GM12872 (cell line): ENCODE data around the gene ANKS1A.

Source experiments
- TF ChIP-seq, protein P1 (sequence below): IDR thresholded peaks from 3 replicates; pipeline ENCODE4 v1.5.1; 2011; ENCODE audit warnings: low read depth, mild to moderate bottlenecking, low read length, moderate library complexity; ENCODE audit not compliant: insufficient read depth

Gene ANKS1A

DNA sequence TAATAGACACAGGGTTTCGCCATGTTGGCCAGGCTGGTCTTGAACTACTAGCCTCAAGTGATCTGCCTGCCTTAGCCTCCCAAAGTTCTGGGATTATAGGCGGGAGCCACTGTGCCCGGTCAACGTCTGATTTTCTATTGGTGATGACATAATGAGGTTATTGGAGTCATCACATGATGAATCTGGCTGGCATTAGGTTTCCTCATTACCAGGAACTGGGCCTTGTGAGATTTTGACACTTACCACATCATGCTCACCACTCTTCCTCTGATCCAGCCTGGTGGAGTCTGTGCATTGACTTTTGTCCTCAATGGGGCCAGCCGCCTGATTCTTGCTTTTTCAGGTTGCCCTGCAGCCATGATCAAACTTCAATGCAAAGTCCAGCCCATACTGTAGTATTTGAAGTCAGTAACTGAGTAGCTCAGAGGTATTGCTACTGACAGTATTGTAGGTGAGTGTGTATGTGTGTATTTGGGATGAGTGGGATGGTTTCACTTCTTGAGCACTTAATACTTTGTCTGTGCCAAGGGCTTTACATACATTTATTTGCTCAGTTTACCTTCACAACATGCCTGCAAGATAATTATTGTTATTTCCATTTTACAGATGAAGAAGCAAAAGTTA lies 16.0 kb downstream of the ANKS1A start:
- TF ChIP-seq, protein P1, sequence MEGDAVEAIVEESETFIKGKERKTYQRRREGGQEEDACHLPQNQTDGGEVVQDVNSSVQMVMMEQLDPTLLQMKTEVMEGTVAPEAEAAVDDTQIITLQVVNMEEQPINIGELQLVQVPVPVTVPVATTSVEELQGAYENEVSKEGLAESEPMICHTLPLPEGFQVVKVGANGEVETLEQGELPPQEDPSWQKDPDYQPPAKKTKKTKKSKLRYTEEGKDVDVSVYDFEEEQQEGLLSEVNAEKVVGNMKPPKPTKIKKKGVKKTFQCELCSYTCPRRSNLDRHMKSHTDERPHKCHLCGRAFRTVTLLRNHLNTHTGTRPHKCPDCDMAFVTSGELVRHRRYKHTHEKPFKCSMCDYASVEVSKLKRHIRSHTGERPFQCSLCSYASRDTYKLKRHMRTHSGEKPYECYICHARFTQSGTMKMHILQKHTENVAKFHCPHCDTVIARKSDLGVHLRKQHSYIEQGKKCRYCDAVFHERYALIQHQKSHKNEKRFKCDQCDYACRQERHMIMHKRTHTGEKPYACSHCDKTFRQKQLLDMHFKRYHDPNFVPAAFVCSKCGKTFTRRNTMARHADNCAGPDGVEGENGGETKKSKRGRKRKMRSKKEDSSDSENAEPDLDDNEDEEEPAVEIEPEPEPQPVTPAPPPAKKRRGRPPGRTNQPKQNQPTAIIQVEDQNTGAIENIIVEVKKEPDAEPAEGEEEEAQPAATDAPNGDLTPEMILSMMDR: no peak

DNA sequence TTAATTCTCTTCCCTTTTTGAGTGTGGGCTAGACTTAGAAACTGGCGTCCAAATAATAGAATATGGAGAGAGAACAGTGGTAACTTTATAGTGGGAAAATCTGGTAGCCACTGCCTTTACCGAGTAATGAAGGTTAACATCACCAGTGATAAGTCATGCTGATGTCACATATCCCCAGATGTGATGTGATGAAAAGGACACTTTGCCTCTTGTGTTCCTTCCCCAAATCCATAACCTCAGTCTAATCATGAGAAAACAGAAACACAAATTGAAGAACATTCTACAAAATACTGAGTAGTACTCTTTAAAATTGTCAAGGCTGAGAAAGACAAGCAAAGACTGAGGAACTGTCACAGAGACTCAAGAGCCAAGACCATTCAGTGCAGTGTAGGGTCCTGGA lies 17.8 kb downstream of the ANKS1A start:
- TF ChIP-seq, protein P1: no peak

DNA sequence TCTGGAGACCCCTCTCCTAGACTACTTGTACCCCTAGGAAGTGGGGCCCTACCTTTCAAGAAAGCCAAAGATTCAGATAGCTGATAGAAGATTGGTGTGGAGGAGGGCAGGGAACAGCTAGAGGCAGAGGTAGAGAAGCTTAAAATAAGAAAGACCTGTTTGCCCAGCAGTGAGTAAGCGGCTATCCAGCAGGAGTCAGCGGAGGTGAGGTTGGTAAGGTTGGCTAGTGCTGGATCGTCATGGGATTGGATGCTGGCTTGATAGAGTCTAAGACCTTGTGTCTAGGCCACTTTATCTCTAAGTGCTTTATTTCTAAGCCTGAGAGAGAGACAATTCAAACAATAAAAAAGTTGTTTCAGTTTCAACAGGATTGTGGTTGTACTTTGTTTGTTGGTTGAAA lies 19.1 kb downstream of the ANKS1A start:
- TF ChIP-seq, protein P1: no peak

DNA sequence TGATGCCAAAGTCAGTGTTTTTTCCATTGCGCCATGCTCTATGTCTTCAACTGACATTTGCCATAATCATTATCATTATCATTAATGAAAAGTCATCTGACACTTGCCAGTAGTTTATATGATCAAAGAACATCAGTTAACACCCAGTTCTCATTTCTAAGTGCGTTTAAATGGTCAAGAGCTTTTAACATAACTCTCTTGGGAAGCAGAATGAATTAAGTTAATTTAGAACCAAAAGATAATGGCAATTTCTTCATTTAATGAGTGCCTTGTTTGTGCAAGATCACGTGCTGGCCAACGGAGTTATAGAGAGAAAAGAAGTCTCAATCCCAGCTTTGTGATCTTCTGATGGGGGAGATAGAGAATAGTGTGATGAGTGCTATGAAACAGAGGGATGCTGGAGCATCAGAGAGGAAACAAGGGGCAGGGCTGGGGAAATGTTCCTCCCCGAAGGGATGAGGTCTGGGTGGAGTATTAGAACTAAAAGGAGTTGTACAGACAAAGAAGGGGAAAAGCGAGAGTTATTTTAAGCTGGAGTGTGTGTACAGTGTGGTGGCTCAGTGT lies 20.3 kb downstream of the ANKS1A start:
- TF ChIP-seq, protein P1: no peak

- TF ChIP-seq, protein P1: no peak
Measured at GRCh38 chr6:34911822-34912221, 22.8 kb downstream of the ANKS1A start.

DNA sequence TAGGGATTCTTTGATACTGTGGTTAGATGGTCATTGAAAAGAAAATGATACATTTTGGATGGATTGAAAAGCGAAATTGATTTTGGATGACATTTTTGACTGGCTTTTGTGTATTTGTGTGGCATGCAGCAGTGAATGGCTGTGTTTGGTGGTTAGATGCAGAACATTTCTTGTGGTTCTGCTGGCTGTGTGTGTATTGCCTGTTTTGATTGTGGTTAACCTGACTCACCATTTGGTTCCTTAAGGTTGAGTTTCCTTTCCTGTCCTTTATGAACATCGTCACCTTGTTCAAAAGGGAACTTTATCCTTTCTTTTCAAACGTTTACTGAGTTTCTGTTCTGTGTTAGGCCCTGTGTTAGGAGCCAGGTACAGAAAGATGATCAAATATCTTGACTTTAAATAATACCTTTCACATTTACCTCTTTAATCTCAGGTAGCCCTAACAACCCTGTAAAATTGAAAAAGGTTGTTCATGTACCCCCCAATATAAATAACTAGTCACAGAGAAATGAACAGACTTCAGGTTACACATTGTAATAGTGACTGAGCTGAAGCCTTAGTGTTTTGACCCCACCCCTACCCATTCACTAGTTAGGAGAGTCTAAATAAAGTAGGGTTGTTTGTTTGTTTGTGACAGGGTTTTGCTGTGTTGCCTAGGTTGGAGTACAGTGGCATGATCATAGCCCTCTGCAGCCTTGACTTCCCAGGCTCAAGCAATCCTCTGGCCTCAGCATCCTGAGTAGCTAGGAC lies 23.8 kb downstream of the ANKS1A start:
- TF ChIP-seq, protein P1: no peak

DNA sequence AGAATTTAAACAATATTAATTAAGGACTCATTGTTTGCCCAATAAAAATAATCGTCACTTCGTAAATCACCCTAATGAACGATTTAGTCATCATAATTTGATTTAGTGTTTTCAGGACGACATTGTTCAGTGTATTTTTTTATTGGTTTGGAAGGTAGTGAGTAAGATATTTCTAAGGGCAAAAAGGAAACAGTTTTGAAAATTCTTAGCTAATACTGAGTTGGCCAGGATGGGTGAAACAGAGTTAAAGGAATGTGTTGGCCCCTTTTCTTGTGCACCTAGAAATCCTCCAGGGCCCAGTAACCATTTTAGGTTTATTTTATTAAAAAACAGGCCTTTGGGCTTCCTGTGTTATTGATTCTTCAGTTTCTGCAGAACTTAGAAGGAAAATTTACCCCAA lies 25.3 kb downstream of the ANKS1A start:
- TF ChIP-seq, protein P1: no peak
